ENCODE measurements around the gene SKIL.

SKIL gene

GRCh38 chr3:170431054-170431453 is 73.5 kb downstream of the SKIL start:
- in situ Hi-C loops (cut with MboI; ENCODE audit: low sequenced_read_pairs, unreplicated experiment), result no loop called here

GRCh38 chr3:170432416-170432815 is 74.9 kb downstream of the SKIL start:
- no peak for DNase-seq (ENCODE audit: low spot score)
- no peak for TF ChIP-seq CTCF (IDR thresholded peaks at IDR 0.05; ENCODE audit: borderline replicate concordance, control extremely low read depth, extremely low read depth, insufficient read depth, missing control alignments)
- in situ Hi-C loops (cut with MboI; ENCODE audit: low sequenced_read_pairs, unreplicated experiment), result no loop called here

More at GRCh38 chr3:170431054-170431453, 73.5 kb downstream of the SKIL start:
- no peak for TF ChIP-seq CTCF (IDR thresholded peaks at IDR 0.05; ENCODE audit: borderline replicate concordance, control extremely low read depth, extremely low read depth, insufficient read depth, missing control alignments)
- no peak for DNase-seq (ENCODE audit: low spot score)

GRCh38 chr3:170436697-170437096 is 79.2 kb downstream of the SKIL start:
- in situ Hi-C loops (cut with MboI; ENCODE audit: low sequenced_read_pairs, unreplicated experiment), result no loop called here
- no peak for TF ChIP-seq CTCF (IDR thresholded peaks at IDR 0.05; ENCODE audit: borderline replicate concordance, control extremely low read depth, extremely low read depth, insufficient read depth, missing control alignments)
- DNase-seq (ENCODE audit: low spot score), result no peak

GRCh38 chr3:170437176-170437575 is 79.7 kb downstream of the SKIL start:
- no peak for TF ChIP-seq CTCF (IDR thresholded peaks at IDR 0.05; ENCODE audit: borderline replicate concordance, control extremely low read depth, extremely low read depth, insufficient read depth, missing control alignments)
- no peak for DNase-seq (ENCODE audit: low spot score)
- in situ Hi-C loops (cut with MboI; ENCODE audit: low sequenced_read_pairs, unreplicated experiment), result no loop called here

GRCh38 chr3:170437696-170438407 is 80.3 kb downstream of the SKIL start:
- no peak for TF ChIP-seq CTCF (IDR thresholded peaks at IDR 0.05; ENCODE audit: borderline replicate concordance, control extremely low read depth, extremely low read depth, insufficient read depth, missing control alignments)
- no peak for DNase-seq (ENCODE audit: low spot score)
- in situ Hi-C loops (cut with MboI; ENCODE audit: low sequenced_read_pairs, unreplicated experiment), result no loop called here

- TF ChIP-seq CTCF (IDR thresholded peaks at IDR 0.05; ENCODE audit: borderline replicate concordance, control extremely low read depth, extremely low read depth, insufficient read depth, missing control alignments), result no peak
- no peak for DNase-seq (ENCODE audit: low spot score)
- in situ Hi-C loops (cut with MboI; ENCODE audit: low sequenced_read_pairs, unreplicated experiment), result no loop called here
These were observed 81.3 kb downstream of the SKIL start for GRCh38 chr3:170438836-170439235.
